ENCODE measurements around the gene RNASEL. TPM values are rescaled to one million over a fixed set of nuclear protein-coding genes. Genes with fewer than 3 reads are reported as not detected.
A peak's percentile ranks its signal among the peaks of the same experiment; 100 is the strongest.

Gene RNASEL
- total and polyA plus RNA-seq, 9 of the 15 experiments (the other 6 are each of a cell fraction or from before 2014, with no cell fraction given) = 4.3 to 11.1 (median 7.2) TPM

- TF ChIP-seq MCM5 (IDR thresholded peaks at IDR 0.05; ENCODE audit: low read depth) (no peak), HBP1 (CRISPR knock-in tag; IDR thresholded peaks at IDR 0.05) (peak; percentile 76; the same call in 1 of the 2 replicates), MEF2A (IDR thresholded peaks at IDR 0.05; ENCODE audit: control insufficient read depth, low read depth, low read length) (no peak), ZNF12 (CRISPR knock-in tag; IDR thresholded peaks at IDR 0.05) (no peak), NRF1 (conservative IDR thresholded peaks at IDR 0.05 in 1 of 2, IDR thresholded peaks at IDR 0.05 in 1 of 2) (peak; percentile 68 to 69), CC2D1A (IDR thresholded peaks at IDR 0.05) (no peak), ZNF398 (CRISPR knock-in tag; IDR thresholded peaks at IDR 0.05) (no peak), CHD1 (IDR thresholded peaks at IDR 0.05; ENCODE audit: low read length) (no peak), NR1H2 (CRISPR knock-in tag; IDR thresholded peaks at IDR 0.05) (no peak), GTF3C2 (IDR thresholded peaks at IDR 0.05; ENCODE audit: borderline replicate concordance, extremely low read depth, insufficient read length) (no peak), PML (IDR thresholded peaks at IDR 0.05; ENCODE audit: low read length) (no peak; the same call in 1 of the 2 replicates), ZNF408 (CRISPR knock-in tag; IDR thresholded peaks at IDR 0.05; ENCODE audit: low read depth) (no peak), ZNF644 (tag; IDR thresholded peaks at IDR 0.05; ENCODE audit: low read depth) (no peak), PHF20 (IDR thresholded peaks at IDR 0.05; ENCODE audit: partially characterized antibody) (peak; percentile 64), MYC (IDR thresholded peaks at IDR 0.05; ENCODE audit: low read depth, low read length) (peak; percentile 43; the same call in 1 of the 2 replicates), MYC (CRISPR knock-in tag; IDR thresholded peaks at IDR 0.05; ENCODE audit: borderline replicate concordance, low read depth) (no peak), BCL6 (CRISPR knock-in tag; IDR thresholded peaks at IDR 0.05) (no peak), TOE1 (IDR thresholded peaks at IDR 0.05; ENCODE audit: borderline replicate concordance) (0 out of 2 replicates have a peak, but pooled peaks have one; percentile 56), TOE1 (CRISPR knock-in tag; IDR thresholded peaks at IDR 0.05; ENCODE audit: borderline replicate concordance, low read depth) (no peak), L3MBTL2 (IDR thresholded peaks at IDR 0.05) (peak; percentile 65)
- TF ChIP-seq, protein P1, sequence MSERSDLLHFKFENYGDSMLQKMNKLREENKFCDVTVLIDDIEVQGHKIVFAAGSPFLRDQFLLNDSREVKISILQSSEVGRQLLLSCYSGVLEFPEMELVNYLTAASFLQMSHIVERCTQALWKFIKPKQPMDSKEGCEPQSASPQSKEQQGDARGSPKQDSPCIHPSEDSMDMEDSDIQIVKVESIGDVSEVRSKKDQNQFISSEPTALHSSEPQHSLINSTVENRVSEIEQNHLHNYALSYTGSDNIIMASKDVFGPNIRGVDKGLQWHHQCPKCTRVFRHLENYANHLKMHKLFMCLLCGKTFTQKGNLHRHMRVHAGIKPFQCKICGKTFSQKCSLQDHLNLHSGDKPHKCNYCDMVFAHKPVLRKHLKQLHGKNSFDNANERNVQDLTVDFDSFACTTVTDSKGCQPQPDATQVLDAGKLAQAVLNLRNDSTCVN (CRISPR knock-in tag; IDR thresholded peaks at IDR 0.05) = peak; percentile 26; the same call in 1 of the 2 replicates
These were observed at the start of gene RNASEL (continued) for GRCh38 chr1:182588500-182589396.

Measured in K562 (cell line).